Ovary (tissue), 9 donors: Measurements from ENCODE around the gene SVIP. TPM values are rescaled to one million over a fixed set of nuclear protein-coding genes. Genes with fewer than 3 reads are reported as not detected.

ENCODE experiments used
- DNase-seq, 5 donors: peaks; one replicate each; pipeline ENCODE4 v3.0.0-alpha.2; 2019 to 2020
- H3K27ac ChIP-seq, 2 donors: fragments of 200-600 bp; one replicate each; pipeline versions ENCODE4 v1.5.1 to v1.8.0; 2019 to 2022
- H3K27me3 ChIP-seq: fragments of 200-600 bp; one replicate; pipeline ENCODE4 v1.8.0; 2022
- H3K36me3 ChIP-seq: fragments of 200-600 bp; sonication (generic); one replicate; pipeline ENCODE4 v1.5.1; 2019
- H3K4me1 ChIP-seq: one replicate; pipeline ENCODE4 v1.8.1; 2013; ENCODE audit warnings: mild to moderate bottlenecking, moderate library complexity; ENCODE audit not compliant: insufficient read depth
- H3K4me3 ChIP-seq: fragments of 200-600 bp; sonication (generic); one replicate; pipeline ENCODE4 v1.5.1; 2017
- H3K9me3 ChIP-seq, 2 donors: fragments of 200-600 bp in 1 of 2; sonication (generic) in 1 of 2; one replicate each; pipeline versions ENCODE4 v1.5.1 to v1.8.1; 2013 to 2019; ENCODE audit warnings: mild to moderate bottlenecking in 1 of 2, moderate library complexity in 1 of 2
- CTCF ChIP-seq, 3 donors: fragments of 450-650 bp in 2 of 3; fragments of 200-600 bp in 1 of 3; IDR thresholded peaks; one replicate each; pipeline versions ENCODE4 v1.5.1 to v1.8.0; 2016 to 2022; ENCODE audit warnings: antibody characterized with exemption in 3 of 3, mild to moderate bottlenecking in 1 of 3
- EP300 ChIP-seq: sonication (generic); formaldehyde crosslinking; IDR thresholded peaks from one replicate; pipeline ENCODE4 v1.6.1; 2017; ENCODE audit warnings: antibody characterized with exemption
- POLR2A ChIP-seq: fragments of 450-650 bp; IDR thresholded peaks from one replicate; pipeline ENCODE4 v1.6.1; 2017; ENCODE audit warnings: antibody characterized with exemption, mild to moderate bottlenecking, moderate library complexity
- WGBS, 3 donors: extraction: QIAGEN DNeasy Blood & Tissue Kit in 1 of 3; methylation state at CpG; one replicate each; pipeline versions ENCODE4 v1.1.5 to v1.1.7; 2013 to 2017; 5-methylcytosine and 5-hydroxymethylcytosine counted together
- intact Hi-C, 4 donors: fragments of 100-400 bp; cut with DNase I; formaldehyde crosslinking; loops; one replicate each; pipeline versions ENCODE4 v1.11.0 to v1.15.1; 2022 to 2023
- polyA plus RNA-seq, 2 donors: library from polyadenylated mRNA; stranded (reverse); fragments of 200-250 nt in 1 of 2; fragments of 350-450 nt in 1 of 2; fragmentation: Illumina TruSeq in 1 of 2; extraction: RNeasy Lipid Tissue Mini Kit (QIAGEN cat#74804) in 1 of 2; gene quantifications; one replicate each; pipeline ENCODE4 v1.2.3, GENCODE V29; 2013 to 2014
- total RNA-seq, 7 donors: library from RNA; depleted of rRNA in 2 of 7; stranded (reverse); fragments of >200 nt in 2 of 7; fragmentation: NEBNext Ultra II Directional in 3 of 7; extraction: Animal tissue kit (Norgen Biotek cat#: 25700) in 3 of 7; gene quantifications; one replicate each; pipeline versions ENCODE4 v1.1.0 to v1.2.4, GENCODE V29; 2016 to 2023
- donor health status: DM: no; HTN: no; CAD: no; lungs with moderate emphysema.
- donor health status: DM: no; HTN: no; CAD: no.
- donor health status: Bipolar disorder and iron deficiency.
- donor health status: DM: yes; HTN: yes; CAD: no.
- donor health status: DM: no; HTN: no; CAD: no.
- donor health status: DM: yes; HTN: yes; CAD: no.

Gene SVIP
- total and polyA plus RNA-seq, 9 donors, result 10.5 to 37.4 (median 21.1) TPM

- Histone ChIP-seq H3K4me1 (no peaks in the 10 kb centered on the region), H3K36me3 (no peaks in the 10 kb centered on the region), H3K9me3 (no peaks in the 10 kb centered on the region), H3K4me3 (no peak overlapping the region), H3K27me3 (no peaks in the 10 kb centered on the region), H3K27ac (no peak overlapping the region)
- DNase-seq, result no peak
- TF ChIP-seq EP300, result no peak
- TF ChIP-seq POLR2A, result no peak
- TF ChIP-seq CTCF (IDR thresholded peaks at IDR 0.05), result no peak
- intact Hi-C loops, result loop anchor here in 2 of 4 donors (10.0 kb wide), 2 partner anchors 436 to 456 kb away; no protein-coding TSS in a partner anchor
- WGBS, 3 donors, result 46 to 56% (median 54%) methylated on average over 3 of the region's 3 CpGs
These were observed 48.5 kb downstream of the SVIP start for GRCh38 chr11:22780952-22781593.

GRCh38 chr11:22779850-22780249 lies 49.8 kb downstream of the SVIP start:
- WGBS, 3 donors, result 67 to 91% (median 89%) methylated on average over 5 of the region's 5 CpGs
- H3K27me3 ChIP-seq, result no peaks in the 10 kb centered on the region
- no peaks in the 10 kb centered on the region for H3K4me1 ChIP-seq
- H3K27ac ChIP-seq, result no peak overlapping the region
- TF ChIP-seq EP300, result no peak
- TF ChIP-seq CTCF (IDR thresholded peaks at IDR 0.05), result no peak
- TF ChIP-seq POLR2A, result no peak
- H3K36me3 ChIP-seq, result no peaks in the 10 kb centered on the region
- intact Hi-C loops, result loop anchor here in 2 of 4 donors (10.0 kb wide), 2 partner anchors 435 to 455 kb away; no protein-coding TSS in a partner anchor
- H3K9me3 ChIP-seq, result no peaks in the 10 kb centered on the region
- no peak overlapping the region for H3K4me3 ChIP-seq
- no peak for DNase-seq

GRCh38 chr11:22778642-22779041 lies 51.0 kb downstream of the SVIP start:
- TF ChIP-seq POLR2A, result no peak
- no peak for TF ChIP-seq EP300
- TF ChIP-seq CTCF (IDR thresholded peaks at IDR 0.05), result no peak
- H3K27me3 ChIP-seq, result no peaks in the 10 kb centered on the region
- no peaks in the 10 kb centered on the region for H3K36me3 ChIP-seq
- no peaks in the 10 kb centered on the region for H3K4me1 ChIP-seq
- H3K9me3 ChIP-seq, result no peaks in the 10 kb centered on the region
- no peak for DNase-seq
- H3K27ac ChIP-seq, result no peak overlapping the region
- no peak overlapping the region for H3K4me3 ChIP-seq
- intact Hi-C loops, result no loop called here

- 66 to 79% (median 67%) methylated on average over 5 of the region's 5 CpGs for WGBS, 3 donors
- H3K36me3 ChIP-seq, result no peaks in the 10 kb centered on the region
- DNase-seq, result no peak
- H3K27ac ChIP-seq, result no peak overlapping the region
- intact Hi-C loops, result no loop called here
- H3K27me3 ChIP-seq, result no peaks in the 10 kb centered on the region
- H3K9me3 ChIP-seq, result no peaks in the 10 kb centered on the region
- no peaks in the 10 kb centered on the region for H3K4me1 ChIP-seq
- TF ChIP-seq EP300 (no peak), POLR2A (no peak), CTCF (IDR thresholded peaks at IDR 0.05) (no peak)
- H3K4me3 ChIP-seq, result no peak overlapping the region
These were observed 54.4 kb downstream of the SVIP start for GRCh38 chr11:22775248-22775647.
